ENCODE results near the gene SMTNL2. TPM values are rescaled to one million over a fixed set of nuclear protein-coding genes. Genes with fewer than 3 reads are reported as not detected.

The SMTNL2 gene
- total RNA-seq = not detected in 2 replicates

GRCh38 chr17:4584101-4584916 lies at the start of gene SMTNL2:
Gene SMTNL2, plus strand, starts transcription at chr17:4584529. Its CDS starts 77 bp downstream, at chr17:4584606.

GRCh38 chr17:4554997-4555799 lies 29.1 kb upstream of the SMTNL2 start, which contains the start of gene MYBBP1A:
Gene MYBBP1A, minus strand, starts transcription at chr17:4555384. Its CDS starts 60 bp downstream, at chr17:4555324.

GRCh38 chr17:4560421-4560820 lies 23.9 kb upstream of the SMTNL2 start, which contains the start of gene GGT6:
Gene GGT6, minus strand, starts transcription at chr17:4560577. Its CDS starts 56 bp downstream, at chr17:4560521.

GRCh38 chr17:4641297-4642195 lies 57.2 kb downstream of the SMTNL2 start, which contains the start of gene ALOX15:
Gene ALOX15, minus strand, starts transcription at chr17:4641678. Its CDS starts 27 bp downstream, at chr17:4641651.

Other genes starting within 250 kb of the SMTNL2 start
- gene UBE2G1, start 217.9 kb upstream of the SMTNL2 start, total RNA-seq = 56.0 and 65.2 TPM in 2 replicates
- not detected in 2 replicates for gene SPNS3, start 150.6 kb upstream of the SMTNL2 start, total RNA-seq
- gene SPNS2, start 85.6 kb upstream of the SMTNL2 start, total RNA-seq = 1.6 and 3.4 TPM in 2 replicates
- gene MYBBP1A, start 29.1 kb upstream of the SMTNL2 start, total RNA-seq = 83.9 and 100 TPM in 2 replicates
- gene GGT6, start 24.0 kb upstream of the SMTNL2 start, total RNA-seq = 10.9 and 29.8 TPM in 2 replicates
- gene ALOX15, start 57.1 kb downstream of the SMTNL2 start, total RNA-seq = not detected in 2 replicates
- gene PELP1, start 119.6 kb downstream of the SMTNL2 start, total RNA-seq = 33.1 and 34.1 TPM in 2 replicates
- 10.1 and 15.7 TPM in 2 replicates for gene ARRB2, start 126.1 kb downstream of the SMTNL2 start, total RNA-seq
- 25.0 and 28.1 TPM in 2 replicates for gene MED11, start 146.9 kb downstream of the SMTNL2 start, total RNA-seq
- gene ZMYND15, start 155.3 kb downstream of the SMTNL2 start, total RNA-seq = 0.28 TPM in 1 of 2 replicates, not detected in the other
- gene CXCL16, start 155.4 kb downstream of the SMTNL2 start, total RNA-seq = 16.3 and 16.7 TPM in 2 replicates
- gene TM4SF5, start 187.4 kb downstream of the SMTNL2 start, total RNA-seq = not detected in 2 replicates
- 4.0 TPM in 1 of 2 replicates, not detected in the other for gene VMO1, start 201.8 kb downstream of the SMTNL2 start, total RNA-seq
- not detected in 2 replicates for gene GLTPD2, start 204.4 kb downstream of the SMTNL2 start, total RNA-seq
- 270 and 310 TPM in 2 replicates for gene PSMB6, start 211.6 kb downstream of the SMTNL2 start, total RNA-seq
- 12.7 and 24.6 TPM in 2 replicates for gene PLD2, start 222.6 kb downstream of the SMTNL2 start, total RNA-seq
- 81.2 and 108 TPM in 2 replicates for gene MINK1, start 248.8 kb downstream of the SMTNL2 start, total RNA-seq